NK-92 (cell line): ENCODE data around the gene TRPM1.

Experiments used
- DNase-seq: peaks from one replicate; lab custom pipeline; 2025; ENCODE audit not compliant: unreplicated experiment; lab: John Stamatoyannopoulos, UW

TRPM1 gene

GRCh38 chr15:30984118-30984517 lies 117.4 kb downstream of the TRPM1 start:
- no peak for DNase-seq

DNA sequence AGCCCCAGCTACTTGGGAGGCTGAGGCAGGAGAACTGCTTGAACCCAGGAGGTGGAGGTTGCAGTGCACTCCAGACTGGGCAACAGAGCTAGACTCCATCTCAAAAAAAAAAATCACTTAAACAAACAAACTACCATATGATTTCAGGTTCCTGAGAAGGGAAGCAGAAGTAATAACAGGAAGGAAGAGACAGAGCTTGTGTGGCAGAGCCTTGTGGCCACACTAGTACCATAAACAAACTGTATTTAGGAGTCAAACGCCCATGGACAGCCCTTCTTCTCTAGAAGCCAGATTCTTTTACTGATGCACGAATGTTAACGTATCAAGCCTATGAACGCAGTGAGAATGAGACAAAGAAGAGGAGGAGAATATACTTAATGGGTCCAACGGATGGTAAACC lies 122.1 kb downstream of the TRPM1 start:
- DNase-seq, result no peak

- no peak for DNase-seq
Observed at GRCh38 chr15:30978328-30978727, 123.2 kb downstream of the TRPM1 start.

- DNase-seq, result no peak
Observed at GRCh38 chr15:30974112-30974511, 127.4 kb downstream of the TRPM1 start.

DNA sequence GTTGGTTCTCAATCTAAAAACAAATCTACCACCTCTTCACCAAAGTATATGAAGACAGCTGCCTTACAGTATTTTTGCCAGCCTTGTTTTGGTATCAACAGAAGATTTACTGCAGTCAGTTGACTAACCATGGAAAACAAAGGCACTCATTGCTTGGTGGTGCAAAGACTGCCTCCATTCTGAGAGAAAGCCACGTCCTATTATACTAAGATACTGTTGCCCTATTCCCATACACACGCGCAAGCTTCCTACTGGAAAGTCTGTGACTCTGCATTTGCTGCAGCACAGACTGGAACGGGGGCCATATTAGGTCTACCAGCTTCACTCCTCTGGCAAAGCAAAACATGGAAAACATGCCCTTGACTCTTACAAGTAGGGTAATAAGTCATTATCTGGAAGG lies 128.1 kb downstream of the TRPM1 start:
- DNase-seq, result no peak

GRCh38 chr15:30969724-30970123 lies 131.8 kb downstream of the TRPM1 start:
- DNase-seq, result no peak

GRCh38 chr15:30963681-30964080 lies 137.8 kb downstream of the TRPM1 start:
- no peak for DNase-seq

DNA sequence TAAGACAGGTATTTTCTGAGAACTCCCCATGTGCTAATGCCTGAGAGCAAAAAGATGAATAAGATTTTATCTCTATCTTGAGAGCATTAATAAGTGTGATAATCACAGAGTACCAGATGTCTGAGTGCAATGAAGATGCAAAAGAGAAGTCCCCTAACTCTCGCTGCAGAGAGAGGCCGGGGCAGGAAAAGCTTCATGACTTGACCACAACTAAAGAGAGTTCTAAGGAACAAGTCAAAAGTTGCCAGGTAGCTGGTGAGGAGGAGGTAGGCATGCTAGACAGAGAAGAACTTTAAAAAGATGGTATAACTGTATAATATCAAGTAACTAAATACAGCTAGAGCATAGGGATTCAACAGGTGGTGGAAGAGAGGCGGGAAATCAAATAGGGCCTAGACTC lies 138.9 kb downstream of the TRPM1 start:
- no peak for DNase-seq

DNA sequence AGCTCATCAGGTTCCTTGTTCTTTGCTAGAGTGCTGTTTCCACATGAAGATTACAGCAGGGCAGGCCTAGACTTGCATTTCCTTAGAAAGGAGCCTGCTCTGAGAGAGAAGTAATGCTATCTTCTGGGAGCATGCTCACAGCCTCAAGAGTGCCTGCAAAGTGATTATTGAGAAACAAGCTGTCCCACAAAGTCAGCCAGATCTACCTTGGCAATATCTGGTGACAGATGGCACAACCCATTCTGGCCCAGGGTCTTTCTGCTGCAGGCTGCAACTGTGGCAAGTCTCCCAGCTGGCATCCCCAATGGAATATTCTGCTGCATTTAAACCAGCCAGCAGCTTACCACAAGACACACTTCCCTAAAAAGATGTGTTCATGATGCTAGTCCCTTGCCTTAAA lies 139.4 kb downstream of the TRPM1 start:
- no peak for DNase-seq

- DNase-seq, result no peak
Observed at GRCh38 chr15:30958219-30958618, 143.3 kb downstream of the TRPM1 start.

GRCh38 chr15:30956216-30957124 lies 145.1 kb downstream of the TRPM1 start:
- DNase-seq, result no peak

DNA sequence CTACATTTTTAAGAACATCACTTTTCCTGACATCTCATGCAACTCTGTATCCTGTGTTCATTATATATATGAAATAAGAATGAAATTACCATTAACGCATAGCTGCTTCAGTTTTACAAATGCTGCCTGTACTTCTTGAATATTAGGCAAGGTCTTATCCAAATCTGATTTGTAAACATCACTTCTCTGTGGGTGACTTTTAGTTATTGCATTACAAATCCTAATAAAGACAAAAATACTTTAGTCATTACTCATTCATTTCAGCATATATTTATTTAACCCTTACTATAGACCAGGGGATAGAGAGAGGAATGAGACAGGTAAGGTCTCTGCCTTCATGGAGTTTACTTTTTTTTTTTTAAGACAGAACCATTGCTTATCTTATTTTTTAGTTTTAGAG lies 146.9 kb downstream of the TRPM1 start:
- DNase-seq, result no peak

DNA sequence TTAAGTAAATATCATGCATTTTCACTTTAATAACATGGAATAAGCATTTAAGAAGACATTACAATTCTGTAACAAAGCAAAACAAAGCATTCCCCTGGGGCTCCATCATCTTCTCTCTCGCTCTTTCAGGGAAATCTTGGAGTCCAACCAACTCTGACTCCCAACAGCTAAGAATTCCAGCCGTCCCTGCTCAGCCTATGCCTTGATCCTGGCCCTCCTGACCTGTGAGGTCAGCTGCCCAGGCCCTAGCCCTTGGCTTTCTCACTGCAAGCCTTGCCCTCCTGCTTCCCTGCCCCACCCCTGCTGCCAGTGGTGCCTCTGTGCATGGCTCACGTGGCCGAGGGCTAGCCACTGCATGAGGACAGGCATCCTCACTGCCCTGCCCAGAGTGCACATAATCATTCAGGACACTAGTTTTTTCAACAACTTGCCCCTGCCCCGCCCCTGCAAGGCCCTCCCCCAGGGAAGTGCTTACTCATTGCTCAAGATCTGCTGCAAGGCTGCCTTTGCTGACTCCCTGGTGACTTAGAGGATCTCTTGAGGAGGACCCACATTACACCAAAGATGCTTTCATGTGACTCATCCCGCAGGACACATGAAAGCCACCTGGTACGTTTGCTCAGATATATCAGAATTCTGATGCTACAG lies 147.7 kb downstream of the TRPM1 start:
- no peak for DNase-seq

DNA sequence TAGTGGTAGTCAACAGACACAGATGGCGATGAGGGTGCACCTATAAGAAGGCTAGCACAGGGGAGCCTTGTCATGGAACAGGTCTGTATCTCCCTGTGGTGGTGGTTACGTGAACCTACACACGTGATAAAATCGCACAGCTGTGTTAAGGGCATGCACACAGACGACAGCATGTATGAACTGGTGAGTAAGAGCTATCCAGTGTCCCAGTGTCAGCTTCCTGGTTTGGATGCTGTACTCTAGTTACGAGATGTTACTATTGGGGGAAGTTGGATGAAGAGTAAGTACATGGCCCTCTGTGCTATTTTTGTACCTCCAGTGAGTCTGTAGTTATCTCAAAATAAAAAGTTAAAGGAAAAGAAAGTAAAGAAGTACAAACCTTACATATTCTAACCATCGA lies 148.3 kb downstream of the TRPM1 start:
- DNase-seq, result no peak
